RPMI8226 (cell line): ENCODE measurements around the gene EPRS1.
A peak's percentile ranks its signal among the peaks of the same experiment; 100 is the strongest.
"Not testable (repeated sequence)": the region's sequence is repeated elsewhere in the genome, so short reads cannot be mapped to it uniquely, and the experiment has no call there.

Experiments used
- DNase-seq: peaks from one replicate; pipeline ENCODE4 v3.0.0-alpha.2; 2015

EPRS1 gene

DNA sequence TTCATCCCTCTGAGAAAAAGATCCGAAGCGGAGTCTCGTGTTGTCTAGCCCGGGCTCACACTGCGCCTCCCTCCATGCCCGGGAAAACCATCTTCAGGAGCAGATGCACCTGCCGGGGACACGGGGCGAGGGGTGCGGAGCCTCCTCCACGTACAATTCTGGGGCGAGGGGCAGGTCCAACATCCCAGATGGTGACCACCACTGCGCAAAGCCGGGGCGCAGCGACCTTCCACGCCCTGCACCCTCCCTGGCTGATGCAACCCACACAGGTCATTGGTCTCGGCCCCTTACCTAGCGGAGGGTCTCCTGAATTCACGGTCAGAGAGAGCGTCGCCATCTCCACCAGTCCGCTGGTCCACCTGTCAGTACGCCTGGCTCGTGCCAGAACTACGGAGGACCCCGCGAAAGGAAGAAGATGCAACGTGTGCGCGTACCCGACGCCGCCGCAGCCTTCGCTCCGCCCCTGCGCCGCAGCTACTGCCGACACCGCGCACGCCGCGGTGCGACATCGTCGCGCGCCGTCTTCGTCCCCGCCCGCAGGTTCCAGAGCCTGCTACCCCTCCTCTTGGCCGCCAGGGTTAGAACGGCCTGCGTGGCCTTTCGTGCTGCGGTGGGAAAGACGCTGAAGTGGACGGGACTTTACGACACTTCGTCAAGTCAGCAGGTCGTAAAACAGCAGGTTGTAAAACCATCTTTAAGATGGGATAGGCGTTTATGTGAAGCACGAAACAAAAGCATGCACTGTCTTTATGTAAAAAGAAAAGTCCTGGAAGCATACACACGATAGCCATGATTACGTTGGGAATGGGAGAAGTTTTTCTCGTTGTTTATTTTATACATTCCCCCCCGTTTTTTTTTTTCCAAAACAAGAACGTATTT, at the start of gene EPRS1:
TSS of gene EPRS1 (minus strand) at position 454 of the 879 bp plus-strand sequence. CDS start at position 337, 117 bp downstream.
- DNase-seq: peak; percentile 99

DNA sequence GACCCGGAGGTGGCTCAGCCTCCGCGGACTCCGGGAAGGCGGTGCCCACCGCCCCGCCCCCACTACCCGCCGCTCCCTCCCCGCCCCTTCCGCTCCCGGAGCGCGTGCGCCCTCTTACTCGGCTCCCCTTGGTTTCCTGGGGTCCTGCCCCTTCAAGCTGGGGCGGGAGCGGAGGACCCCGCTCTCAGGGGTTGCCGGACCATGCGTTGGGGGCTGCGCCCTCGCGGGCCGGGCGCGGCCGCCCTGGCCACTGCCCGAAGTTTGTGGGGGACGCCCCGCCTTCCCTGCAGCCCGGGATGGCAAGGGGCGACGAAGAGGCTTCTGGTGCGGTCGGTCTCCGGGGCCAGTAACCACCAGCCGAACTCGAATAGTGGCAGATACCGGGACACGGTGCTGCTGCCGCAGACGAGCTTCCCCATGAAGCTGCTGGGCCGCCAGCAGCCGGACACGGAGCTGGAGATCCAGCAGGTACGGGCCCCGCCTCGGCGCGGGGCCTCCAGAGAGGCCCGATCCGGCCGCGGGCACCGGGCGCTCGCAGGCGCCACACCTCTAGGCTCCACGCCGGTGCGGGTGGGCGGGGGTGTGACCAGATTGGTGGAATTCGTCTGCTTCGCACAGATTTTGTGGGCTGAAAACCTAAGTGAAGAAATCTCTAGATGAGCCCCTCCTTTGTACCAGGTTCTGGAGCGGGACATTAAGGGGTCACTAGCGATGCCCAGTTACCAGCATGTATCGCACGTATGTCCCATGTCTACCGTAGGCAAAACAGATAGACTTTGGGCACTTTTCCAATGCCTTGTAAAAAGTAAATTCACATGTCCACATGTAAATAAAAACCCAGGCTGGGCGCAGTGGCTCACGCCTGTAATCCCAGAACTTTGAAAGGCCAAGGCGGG, 48.0 kb upstream of the EPRS1 start, which contains the start of gene IARS2:
TSS of gene IARS2 (plus strand) at position 117 of the 896 bp plus-strand sequence. CDS start at position 202, 85 bp downstream.
- DNase-seq: peak; percentile 97

DNA sequence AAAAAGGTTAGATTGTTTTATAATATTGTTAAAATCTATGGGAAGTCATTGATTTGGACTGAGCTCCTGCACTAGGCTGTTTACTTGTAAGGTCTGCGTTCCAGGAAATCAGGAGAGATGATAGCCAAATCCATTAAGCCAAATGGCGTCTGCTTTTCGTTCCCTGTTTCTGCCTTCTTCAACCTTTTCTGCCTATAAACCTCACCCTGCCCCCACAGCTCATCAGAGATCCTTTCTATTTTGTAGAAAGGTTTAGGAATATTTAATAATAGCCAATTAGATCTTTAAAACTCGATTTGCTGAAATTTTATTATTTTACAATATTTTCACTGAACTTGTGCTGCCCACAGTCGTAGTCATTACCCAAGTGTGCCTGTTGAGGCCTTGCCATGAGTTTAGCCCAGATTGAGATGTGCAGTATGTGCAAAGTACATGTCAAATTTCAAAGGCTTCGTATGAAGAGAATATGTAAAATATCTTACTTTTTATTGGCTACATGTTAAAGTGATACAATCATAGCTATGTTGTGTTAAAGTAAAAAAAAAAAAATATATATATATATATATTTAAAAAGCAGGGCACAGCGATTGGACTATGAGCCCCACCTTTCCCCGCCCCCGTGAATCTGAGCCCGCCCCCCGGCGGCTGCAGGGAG, 47.2 kb upstream of the EPRS1 start:
- no peak for DNase-seq

DNA sequence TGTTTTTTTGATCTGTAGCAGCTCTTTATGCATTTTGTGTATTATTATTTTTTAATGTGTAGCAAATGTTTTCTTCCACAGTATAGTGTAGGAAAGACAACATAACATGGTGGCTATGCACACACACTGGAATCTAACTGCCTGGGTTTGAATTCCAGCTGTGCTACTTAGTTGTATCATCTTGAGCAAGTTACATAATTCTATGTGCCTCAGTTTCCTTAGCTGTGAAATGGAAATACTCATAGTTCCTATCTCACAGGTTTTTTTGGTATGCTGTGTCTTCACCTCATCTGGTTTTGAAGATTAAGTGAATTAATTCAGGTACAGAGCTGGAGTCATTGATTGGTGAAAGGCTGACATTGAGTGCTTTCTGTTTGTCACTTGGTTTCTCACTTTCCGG, 46.4 kb upstream of the EPRS1 start:
- no peak for DNase-seq

DNA sequence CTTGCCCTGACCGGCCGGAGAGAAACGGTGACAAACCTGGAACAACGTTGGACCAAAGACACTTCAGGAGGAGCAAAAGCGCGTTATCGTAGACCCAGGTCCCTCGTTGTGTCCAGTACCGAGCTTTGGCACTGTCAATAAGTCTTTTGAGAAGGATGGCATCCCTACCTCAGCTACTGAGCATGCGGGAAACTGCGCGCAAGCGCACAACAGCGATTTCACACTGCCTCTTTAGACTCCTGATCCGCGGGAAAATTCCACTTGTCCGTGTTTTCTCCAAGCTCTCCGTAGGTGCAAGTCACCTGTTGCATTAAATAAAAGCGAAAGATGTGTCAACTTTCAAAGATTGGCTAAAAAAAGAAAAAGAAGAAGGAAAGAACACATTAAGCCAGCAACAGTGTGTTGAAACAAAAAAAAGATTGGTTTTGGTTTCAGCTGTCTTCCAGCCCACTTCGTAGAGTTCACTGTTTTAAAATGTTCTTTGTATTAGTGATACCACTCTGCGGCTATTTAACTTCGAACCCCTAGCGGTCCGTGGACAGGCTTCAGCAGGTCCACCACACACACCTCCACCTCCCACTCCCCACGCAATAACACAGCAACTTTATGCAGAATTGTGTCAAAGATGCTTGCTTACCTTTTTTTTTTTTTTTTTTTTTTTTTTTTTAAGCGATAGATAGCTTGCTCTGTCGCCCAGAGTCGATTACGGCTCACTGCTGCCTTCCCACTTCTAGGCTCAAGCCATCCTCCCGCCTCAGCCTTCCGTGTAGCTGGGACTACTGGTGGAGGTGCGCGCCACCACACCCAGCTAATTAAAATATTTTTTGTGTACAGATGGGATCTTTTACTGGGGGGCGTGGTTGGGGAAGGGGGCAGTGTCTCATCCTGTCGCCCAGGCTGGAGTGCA, 43.6 kb upstream of the EPRS1 start, which contains the start of gene BPNT1:
TSS of gene BPNT1 (minus strand) at position 139 of the 907 bp plus-strand sequence. CDS start 9,942 bp downstream, outside the sequence.
- DNase-seq: peak; percentile 99

DNA sequence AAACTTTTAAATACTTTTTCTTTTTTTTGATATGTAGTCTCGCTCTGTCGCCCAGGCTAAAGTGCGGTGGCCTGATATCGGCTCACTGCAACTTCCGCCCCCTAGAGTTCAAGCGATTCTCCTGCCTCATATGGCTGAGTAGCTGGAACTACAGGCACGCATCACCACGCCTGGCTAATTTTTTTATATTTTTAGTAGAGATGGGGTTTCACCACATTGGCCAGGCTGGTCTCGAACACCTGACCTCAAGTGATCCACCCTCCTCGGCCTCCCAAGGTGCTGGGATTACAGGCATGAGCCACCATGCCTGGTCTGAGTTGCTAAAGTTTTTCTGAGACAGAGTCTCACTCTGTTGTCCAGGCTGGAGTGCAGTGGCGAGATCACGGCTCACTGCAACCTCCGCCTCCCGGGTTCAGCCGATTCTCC, 40.0 kb upstream of the EPRS1 start:
- DNase-seq: not testable (repeated sequence)

DNA sequence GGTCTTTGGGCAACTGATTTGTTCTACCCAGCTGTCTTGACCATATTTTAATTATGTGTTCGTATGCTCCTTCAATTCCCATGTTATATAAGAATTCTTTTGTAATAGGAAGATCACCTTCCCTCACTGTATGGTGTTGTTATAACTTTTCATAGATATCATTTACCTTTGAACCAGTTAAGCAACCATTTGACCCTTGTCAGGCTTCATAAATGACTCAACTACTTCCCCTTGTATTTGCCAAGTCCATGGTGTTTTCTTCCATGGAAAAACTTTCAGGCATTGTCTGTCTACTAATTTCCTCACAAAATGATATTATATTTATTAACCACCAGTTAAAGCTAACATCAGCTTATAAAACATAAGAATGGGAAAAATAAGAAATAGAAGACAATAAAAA, 38.2 kb upstream of the EPRS1 start:
- DNase-seq: no peak

DNA sequence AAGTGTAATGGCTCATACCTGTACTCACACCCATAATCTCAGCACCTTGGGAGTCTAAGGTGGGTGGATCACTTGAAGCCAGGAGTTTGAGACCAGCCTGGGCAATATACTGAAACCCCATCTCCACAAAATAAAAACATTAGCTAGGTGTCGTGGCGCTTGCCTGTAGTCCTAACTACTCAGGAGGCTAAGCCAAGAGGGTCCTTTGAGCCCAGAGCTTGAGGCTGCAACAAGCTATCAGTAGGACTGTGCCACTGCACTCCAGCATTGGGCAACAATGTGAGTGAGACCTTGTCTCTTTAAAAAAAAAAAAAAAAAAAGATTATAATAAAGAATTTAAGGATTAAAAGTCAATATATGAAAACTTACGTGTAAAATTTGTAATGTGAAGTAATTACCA, 31.6 kb upstream of the EPRS1 start:
- DNase-seq: no peak

DNA sequence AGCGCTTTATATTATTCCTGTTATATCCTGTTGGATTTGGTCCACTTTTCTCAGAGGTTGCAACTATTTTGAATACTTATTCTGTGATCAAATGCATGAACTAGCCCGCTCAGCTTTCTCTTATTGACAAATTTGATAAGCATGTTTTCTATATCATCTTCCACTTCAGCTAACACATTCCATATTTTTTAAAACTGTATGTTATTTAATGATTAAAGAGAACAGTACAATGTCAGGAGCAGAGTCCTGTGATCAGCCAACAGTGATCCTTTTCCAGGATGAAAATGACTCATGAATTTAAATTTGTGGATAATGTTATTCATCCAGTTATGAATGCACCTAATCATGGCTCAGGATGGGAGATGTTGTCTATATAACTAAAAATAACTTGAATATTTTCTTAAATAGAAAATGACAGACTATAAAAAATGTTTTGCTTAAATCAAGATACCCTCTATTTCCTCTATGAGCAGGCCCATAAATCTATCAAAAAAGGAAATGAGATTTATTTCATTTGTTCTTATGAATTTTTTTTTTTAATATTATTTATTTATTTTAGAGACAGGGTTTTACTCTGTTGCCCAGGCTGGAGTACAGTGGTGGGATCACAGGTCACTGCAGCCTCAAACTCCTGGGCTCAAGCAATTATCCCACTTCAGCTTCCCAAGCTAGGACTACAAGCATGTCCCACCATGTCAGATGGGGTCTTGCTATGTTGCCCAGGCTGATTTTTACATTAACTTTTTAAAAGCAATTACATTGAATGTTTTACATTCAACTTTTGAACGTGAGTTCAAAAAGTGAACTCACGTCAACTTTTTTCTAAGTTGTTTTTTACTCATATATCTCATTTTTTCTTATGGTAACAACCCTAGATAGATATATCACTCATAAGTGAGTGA, 30.8 kb upstream of the EPRS1 start:
- no peak for DNase-seq

DNA sequence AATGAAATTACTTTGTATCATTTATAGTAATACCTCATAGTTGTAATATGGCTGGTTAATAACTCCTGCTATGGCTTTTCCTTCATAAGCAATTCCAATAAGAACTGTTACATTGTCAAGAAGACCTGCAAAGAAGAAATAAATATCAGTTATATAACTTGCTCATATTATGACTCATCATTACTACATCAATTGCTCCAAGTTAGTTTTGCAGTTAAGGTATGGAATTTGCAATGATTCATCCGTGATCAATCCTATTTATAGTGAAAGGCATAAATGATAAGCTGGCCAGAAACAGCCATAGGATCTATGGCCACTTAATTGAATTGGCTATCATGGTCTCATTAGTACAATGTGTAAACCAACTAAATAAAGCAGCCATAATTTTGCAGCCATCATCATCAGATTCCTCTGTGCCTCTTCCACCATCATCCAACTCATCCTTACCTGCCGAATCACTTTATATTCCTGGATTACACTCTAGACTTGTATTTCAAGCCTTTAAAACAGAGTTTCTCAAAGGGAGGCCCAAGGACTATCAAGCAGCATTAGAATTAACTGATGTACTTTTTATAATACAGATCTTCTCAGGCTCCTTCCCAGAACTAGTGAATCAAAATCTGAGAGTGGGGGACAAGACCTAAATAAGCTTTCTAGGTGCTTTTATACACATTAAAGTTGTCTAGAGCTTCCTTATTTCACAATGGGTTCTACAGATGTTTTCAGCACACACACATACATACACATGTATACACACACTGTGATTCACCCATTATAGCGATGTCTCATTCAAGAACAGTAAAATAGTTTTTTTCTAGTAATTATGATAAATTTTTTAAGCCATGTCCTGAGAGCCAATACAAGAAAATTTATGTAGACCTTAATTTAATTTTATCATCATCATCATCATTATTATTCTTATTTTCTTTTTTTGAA, 21.2 kb upstream of the EPRS1 start:
- DNase-seq: no peak

DNA sequence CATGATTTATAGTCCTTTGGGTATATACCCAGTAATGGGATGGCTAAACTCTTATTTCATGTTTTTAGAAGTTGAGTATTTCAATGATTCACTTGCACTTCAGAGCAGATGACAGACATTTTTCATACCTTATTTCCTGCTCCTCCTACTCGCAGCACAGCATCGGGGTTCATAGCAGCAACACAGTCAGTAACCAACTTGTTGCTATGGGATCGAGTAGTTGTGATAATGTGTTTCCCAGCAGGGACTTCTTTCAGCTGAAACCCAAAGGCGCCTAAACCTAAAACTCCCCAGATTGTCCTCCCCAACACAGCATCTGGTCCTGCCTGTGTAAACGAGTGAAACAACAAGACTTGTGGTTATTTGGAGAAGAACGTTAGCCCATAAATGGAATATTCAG, 16.3 kb upstream of the EPRS1 start:
- DNase-seq: no peak

DNA sequence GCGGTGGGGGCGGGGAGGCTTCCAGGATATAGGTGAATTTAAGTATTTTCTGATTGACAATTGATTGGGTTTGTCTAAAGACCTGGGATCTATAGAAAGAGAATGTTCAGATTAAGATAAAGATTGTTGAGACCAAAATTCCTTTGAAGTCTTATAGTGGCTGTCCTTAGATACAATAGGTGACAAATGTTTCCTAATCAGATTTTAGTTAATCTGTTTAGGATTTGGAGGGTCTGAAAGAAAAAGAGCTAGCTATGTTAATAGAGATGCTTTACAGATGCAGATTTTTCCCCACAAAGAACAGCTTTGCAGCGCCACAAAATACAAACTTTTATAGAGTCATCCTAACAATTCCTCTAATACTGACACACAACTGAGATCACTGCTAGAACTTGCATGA, 14.6 kb upstream of the EPRS1 start:
- DNase-seq: no peak

DNA sequence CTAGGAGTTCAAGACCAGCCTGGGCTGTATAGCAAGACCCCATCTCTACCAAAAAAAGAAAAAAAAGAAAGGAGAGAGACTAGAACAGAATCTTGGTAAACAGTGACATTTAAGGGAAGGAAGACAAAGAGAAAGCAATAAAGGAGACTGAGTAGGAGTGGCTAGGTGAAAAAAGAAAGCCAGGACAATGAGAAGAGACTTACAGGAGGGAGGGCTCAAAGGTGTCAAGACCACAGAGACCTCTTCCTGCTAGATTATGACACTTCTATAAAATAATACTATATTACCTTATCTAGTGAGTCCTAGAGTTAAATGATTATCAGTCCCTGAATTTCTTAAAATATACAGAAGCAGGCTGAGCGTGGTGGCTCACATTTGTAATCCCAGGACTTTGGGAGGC, 10.1 kb upstream of the EPRS1 start:
- no peak for DNase-seq

DNA sequence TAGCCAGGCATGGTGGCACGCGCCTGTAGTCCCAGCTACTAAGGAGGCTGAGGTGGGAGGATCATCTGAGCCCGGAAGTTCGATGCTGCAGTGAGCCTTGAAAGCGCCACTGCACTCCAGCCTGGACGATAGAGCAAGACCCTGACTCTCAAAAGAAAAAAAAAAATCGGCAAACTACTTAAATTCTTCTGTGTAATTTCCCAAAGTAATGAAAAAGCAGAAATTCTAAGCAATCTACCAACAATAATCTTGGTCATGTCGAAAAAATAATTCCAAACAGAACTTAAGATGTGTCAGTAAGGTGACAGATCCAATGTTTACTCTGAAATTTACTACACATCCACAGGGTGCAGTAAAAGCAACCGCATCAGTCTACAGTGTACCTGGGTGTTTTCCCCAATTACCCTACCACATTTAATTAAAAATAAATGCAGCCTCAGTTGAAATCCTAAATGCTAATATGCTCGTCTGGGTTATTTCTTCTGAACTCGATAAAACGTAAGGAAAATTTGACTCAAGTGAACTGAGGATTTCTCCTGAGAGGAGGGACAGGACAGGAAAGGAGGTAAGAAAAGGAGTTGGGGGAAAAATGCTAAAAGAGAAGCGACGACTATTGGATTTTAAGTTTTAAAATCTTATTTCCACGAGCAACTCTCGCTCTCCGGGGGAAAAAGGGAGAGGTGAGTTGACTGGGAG, 801 bp downstream of the EPRS1 start:
- peak; percentile 53 for DNase-seq

DNA sequence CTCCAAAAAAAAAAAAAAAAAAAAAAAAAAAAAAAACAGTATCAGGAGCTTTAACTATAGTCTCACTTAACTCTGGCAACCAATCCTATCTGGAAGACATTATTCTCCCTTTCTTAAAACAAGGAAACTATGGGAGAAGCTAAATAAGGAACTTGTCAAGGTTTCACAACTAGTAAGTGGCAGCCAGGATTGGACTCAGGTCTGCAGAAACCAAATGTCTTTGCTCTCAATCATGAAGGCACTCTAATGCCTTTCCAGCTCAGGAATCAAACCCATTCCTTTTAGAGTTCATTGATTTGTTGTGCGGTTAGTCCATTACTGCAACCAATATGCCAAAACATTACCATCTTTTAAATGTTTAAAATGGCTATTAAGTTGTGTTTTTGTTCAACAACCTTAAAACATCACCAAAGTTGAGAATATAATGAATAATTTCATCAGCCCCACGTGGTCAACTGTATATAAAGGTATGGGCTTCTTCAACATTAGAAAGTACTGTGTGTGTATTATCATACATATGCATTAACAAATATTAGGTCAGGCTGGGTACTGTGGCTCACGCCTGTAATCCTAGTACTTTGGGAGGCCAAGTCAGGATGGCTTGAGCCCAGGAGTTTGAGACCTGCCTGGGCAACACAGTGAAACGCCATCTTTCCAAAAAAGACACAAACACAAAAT, 1.5 kb downstream of the EPRS1 start:
- DNase-seq: no peak

DNA sequence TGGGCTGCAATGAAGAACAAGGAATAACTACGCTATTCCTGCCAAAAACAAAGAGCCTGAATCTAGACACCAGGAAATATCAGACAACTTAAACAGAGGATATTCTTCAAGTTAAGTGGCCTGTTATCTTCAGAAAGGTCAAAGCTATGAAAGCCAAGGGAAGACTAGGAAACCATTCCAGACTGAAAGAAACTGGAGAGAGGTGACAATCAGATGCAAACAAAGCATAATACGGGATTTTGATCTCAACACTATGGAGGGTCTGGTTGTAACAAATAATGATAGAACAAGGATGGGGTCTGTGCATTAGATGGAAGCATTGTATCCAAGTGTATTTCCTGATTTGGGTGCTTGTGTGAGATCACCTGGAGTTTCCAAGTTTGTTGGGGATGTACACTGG, 2.7 kb downstream of the EPRS1 start:
- no peak for DNase-seq

DNA sequence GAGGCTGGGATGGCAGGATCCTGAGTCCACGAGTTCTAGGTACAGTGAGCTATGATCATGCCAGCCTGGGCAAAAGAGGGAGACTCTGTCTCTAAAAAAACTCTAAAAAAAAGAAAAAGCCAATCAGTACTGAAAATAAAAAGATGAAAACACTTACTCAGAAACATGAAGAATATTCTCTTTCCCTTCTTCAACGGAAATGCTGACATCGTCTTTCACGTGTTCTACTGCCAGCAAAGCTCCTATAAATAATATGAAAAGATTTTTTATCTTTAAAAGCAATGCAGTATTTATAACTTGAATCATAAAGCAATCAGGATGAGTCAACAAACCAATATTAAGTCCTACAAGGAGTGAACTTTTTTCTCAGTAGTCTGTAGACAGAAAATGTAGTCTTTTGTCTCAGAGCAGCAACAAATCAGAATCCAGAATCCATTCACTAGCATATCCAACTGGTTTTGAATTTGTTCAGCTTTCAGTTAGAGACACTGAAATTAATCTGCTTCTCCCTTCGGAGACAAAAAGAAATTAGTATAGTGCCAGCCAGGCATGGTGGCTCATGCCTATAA, 6.2 kb downstream of the EPRS1 start:
- DNase-seq: no peak

DNA sequence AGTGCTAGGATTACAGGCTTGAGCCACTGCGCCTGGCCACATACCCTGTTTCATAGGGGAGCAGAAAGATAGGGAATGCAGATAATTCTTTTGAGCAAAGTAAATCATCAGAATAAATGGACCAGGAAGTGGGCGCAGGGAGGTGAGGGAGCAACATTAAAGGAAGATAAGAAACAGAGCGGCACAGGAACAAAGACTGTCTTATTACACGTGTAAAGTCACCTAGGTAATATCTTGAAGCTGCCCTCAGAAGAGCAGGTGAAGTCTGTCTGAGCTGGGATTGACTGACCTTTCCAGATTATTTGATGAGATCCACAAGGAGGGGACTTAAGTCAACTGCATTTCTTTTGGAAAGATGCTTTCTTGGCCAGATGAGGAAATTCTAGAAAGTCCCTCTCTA, 7.7 kb downstream of the EPRS1 start:
- DNase-seq: no peak
